ENCODE results near the gene ARL10. TPM values are rescaled to one million over a fixed set of nuclear protein-coding genes. Genes with fewer than 3 reads are reported as not detected.

ARL10 gene
- total RNA-seq, 1 donor from 2014 or later = 14.3 TPM

- H3K36me3 ChIP-seq (ENCODE audit: insufficient read depth, low read length) = peaks cover 27% of the 10 kb centered on the region
- no peaks in the 10 kb centered on the region for H3K9me3 ChIP-seq (ENCODE audit: insufficient read depth, low read depth, low read length)
- Mint-ChIP-seq H3K36me3 (ENCODE audit: low read depth, unreplicated experiment) (peaks cover 17% of the 10 kb centered on the region), H3K27ac (ENCODE audit: unreplicated experiment) (no peak overlapping the region), H3K4me3 (ENCODE audit: unreplicated experiment) (peak overlapping the region; percentile 100), H3K27me3 (ENCODE audit: low read depth, unreplicated experiment) (no peaks in the 10 kb centered on the region), H3K4me1 (ENCODE audit: low read depth, unreplicated experiment) (peaks cover 7% of the 10 kb centered on the region), H3K9me3 (ENCODE audit: unreplicated experiment) (no peaks in the 10 kb centered on the region)
- no peaks in the 10 kb centered on the region for H3K27me3 ChIP-seq (ENCODE audit: insufficient read depth, low read length)
- peak overlapping the region; percentile 76 for H3K4me3 ChIP-seq (ENCODE audit: insufficient read depth, low read depth, low read length)
- H3K27ac ChIP-seq (ENCODE audit: low read depth, low read length) = no peak overlapping the region
- H4K20me1 ChIP-seq (ENCODE audit: insufficient read depth, low read length) = peaks cover 45% of the 10 kb centered on the region
- H3K4me2 ChIP-seq (ENCODE audit: low read length) = peak overlapping the region; percentile 93
- H3K79me2 ChIP-seq (ENCODE audit: insufficient read depth, low read length) = peaks cover 54% of the 10 kb centered on the region
- H3K4me1 ChIP-seq (ENCODE audit: insufficient read depth, low read length) = peaks cover 13% of the 10 kb centered on the region
- peak overlapping the region; percentile 95 for H3K9ac ChIP-seq (ENCODE audit: low read length)
- no peak overlapping the region for H2AFZ ChIP-seq (ENCODE audit: low read depth, low read length)
- FAIRE-seq = no peak
- no peak for DNase-seq (ENCODE audit: low read depth)
- TF ChIP-seq, protein P1, sequence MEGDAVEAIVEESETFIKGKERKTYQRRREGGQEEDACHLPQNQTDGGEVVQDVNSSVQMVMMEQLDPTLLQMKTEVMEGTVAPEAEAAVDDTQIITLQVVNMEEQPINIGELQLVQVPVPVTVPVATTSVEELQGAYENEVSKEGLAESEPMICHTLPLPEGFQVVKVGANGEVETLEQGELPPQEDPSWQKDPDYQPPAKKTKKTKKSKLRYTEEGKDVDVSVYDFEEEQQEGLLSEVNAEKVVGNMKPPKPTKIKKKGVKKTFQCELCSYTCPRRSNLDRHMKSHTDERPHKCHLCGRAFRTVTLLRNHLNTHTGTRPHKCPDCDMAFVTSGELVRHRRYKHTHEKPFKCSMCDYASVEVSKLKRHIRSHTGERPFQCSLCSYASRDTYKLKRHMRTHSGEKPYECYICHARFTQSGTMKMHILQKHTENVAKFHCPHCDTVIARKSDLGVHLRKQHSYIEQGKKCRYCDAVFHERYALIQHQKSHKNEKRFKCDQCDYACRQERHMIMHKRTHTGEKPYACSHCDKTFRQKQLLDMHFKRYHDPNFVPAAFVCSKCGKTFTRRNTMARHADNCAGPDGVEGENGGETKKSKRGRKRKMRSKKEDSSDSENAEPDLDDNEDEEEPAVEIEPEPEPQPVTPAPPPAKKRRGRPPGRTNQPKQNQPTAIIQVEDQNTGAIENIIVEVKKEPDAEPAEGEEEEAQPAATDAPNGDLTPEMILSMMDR (IDR thresholded peaks at IDR 0.05; ENCODE audit: insufficient read depth, low read depth, low read length) = no peak
- no peak for TF ChIP-seq EZH2 (IDR thresholded peaks at IDR 0.05; ENCODE audit: insufficient read depth, low read length)
Measured at GRCh38 chr5:176386491-176386890, 21.2 kb downstream of the ARL10 start.

DNA sequence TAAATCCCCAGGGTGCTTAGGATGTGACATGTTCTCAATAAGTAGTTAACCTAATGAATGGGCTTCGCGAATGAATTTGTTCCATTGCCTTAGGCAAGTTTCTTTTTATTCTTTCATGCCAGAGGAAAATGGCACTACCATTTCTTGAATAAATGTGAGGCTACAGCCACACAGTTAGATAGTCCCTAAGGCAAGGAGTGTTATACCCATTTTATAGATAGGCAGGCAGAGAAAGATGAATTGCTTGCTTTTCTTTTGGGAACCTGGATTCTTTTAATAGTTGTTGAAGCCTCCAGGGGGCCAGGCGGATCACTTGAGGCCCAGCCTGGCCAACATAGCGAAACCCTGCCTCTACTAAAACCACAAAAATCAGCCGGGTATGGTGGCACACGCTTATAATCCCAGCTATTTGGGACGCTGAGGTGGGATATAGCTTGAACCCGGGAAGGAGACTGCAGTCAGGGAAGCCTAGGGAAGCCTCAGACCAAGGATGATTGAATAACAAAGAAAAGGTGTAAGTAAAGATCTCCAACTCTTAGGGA, 22.2 kb downstream of the ARL10 start:
- Histone ChIP-seq H3K36me3 (ENCODE audit: insufficient read depth, low read length) (peaks cover 26% of the 10 kb centered on the region), H3K9ac (ENCODE audit: low read length) (peak overlapping the region; percentile 95), H3K79me2 (ENCODE audit: insufficient read depth, low read length) (peaks cover 54% of the 10 kb centered on the region), H3K27ac (ENCODE audit: low read depth, low read length) (peak overlapping the region; percentile 95), H2AFZ (ENCODE audit: low read depth, low read length) (no peak overlapping the region), H3K4me1 (ENCODE audit: insufficient read depth, low read length) (peaks cover 13% of the 10 kb centered on the region), H3K4me3 (ENCODE audit: insufficient read depth, low read depth, low read length) (peak overlapping the region; percentile 76), H3K9me3 (ENCODE audit: insufficient read depth, low read depth, low read length) (no peaks in the 10 kb centered on the region), H3K4me2 (ENCODE audit: low read length) (peak overlapping the region; percentile 93), H4K20me1 (ENCODE audit: insufficient read depth, low read length) (peaks cover 45% of the 10 kb centered on the region), H3K27me3 (ENCODE audit: insufficient read depth, low read length) (no peaks in the 10 kb centered on the region)
- Mint-ChIP-seq H3K27ac (ENCODE audit: unreplicated experiment) (peak overlapping the region; percentile 100), H3K4me1 (ENCODE audit: low read depth, unreplicated experiment) (peaks cover 7% of the 10 kb centered on the region), H3K9me3 (ENCODE audit: unreplicated experiment) (no peaks in the 10 kb centered on the region), H3K4me3 (ENCODE audit: unreplicated experiment) (peak overlapping the region; percentile 100), H3K36me3 (ENCODE audit: low read depth, unreplicated experiment) (peaks cover 11% of the 10 kb centered on the region), H3K27me3 (ENCODE audit: low read depth, unreplicated experiment) (no peaks in the 10 kb centered on the region)
- DNase-seq (ENCODE audit: low read depth) = no peak
- FAIRE-seq = no peak
- TF ChIP-seq EZH2 (IDR thresholded peaks at IDR 0.05; ENCODE audit: insufficient read depth, low read length) = no peak
- TF ChIP-seq, protein P1 (IDR thresholded peaks at IDR 0.05; ENCODE audit: insufficient read depth, low read depth, low read length) = no peak

DNA sequence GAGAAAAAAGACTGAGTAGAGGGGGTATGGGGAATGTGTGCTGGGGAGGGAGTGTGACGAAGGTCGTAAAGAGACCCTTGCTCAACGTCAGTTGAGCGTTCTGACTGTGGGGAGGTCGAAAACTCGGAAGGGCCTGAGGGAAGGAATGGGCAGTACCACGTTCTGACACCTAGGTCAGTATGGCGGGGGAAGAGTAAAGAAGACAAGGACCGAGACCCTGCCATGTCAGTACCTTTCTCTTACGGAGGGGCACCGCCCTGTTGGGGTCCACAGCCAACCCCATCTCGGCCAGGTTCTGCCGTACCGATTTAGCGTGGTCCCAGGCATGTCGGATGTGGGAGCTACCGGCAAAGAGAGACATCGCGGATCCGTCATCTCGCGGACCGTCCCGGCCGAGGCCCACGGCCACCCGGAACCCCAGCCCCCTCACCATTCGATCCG, 22.7 kb downstream of the ARL10 start:
- H3K27ac ChIP-seq (ENCODE audit: low read depth, low read length) = peak overlapping the region; percentile 95
- Mint-ChIP-seq H3K9me3 (ENCODE audit: unreplicated experiment) (no peaks in the 10 kb centered on the region), H3K27ac (ENCODE audit: unreplicated experiment) (peak overlapping the region; percentile 100), H3K27me3 (ENCODE audit: low read depth, unreplicated experiment) (no peaks in the 10 kb centered on the region), H3K4me3 (ENCODE audit: unreplicated experiment) (peak overlapping the region; percentile 100), H3K4me1 (ENCODE audit: low read depth, unreplicated experiment) (peaks cover 7% of the 10 kb centered on the region), H3K36me3 (ENCODE audit: low read depth, unreplicated experiment) (peaks cover 11% of the 10 kb centered on the region)
- DNase-seq (ENCODE audit: low read depth) (peak; percentile 3), FAIRE-seq (no peak)
- peaks cover 23% of the 10 kb centered on the region for H3K36me3 ChIP-seq (ENCODE audit: insufficient read depth, low read length)
- H2AFZ ChIP-seq (ENCODE audit: low read depth, low read length) = peak overlapping the region; percentile 73
- no peaks in the 10 kb centered on the region for H3K9me3 ChIP-seq (ENCODE audit: insufficient read depth, low read depth, low read length)
- H4K20me1 ChIP-seq (ENCODE audit: insufficient read depth, low read length) = peaks cover 42% of the 10 kb centered on the region
- H3K9ac ChIP-seq (ENCODE audit: low read length) = peak overlapping the region; percentile 95
- H3K4me2 ChIP-seq (ENCODE audit: low read length) = peak overlapping the region; percentile 93
- H3K27me3 ChIP-seq (ENCODE audit: insufficient read depth, low read length) = no peaks in the 10 kb centered on the region
- TF ChIP-seq, protein P1 (IDR thresholded peaks at IDR 0.05; ENCODE audit: insufficient read depth, low read depth, low read length) = no peak
- TF ChIP-seq EZH2 (IDR thresholded peaks at IDR 0.05; ENCODE audit: insufficient read depth, low read length) = no peak
- peak overlapping the region; percentile 76 for H3K4me3 ChIP-seq (ENCODE audit: insufficient read depth, low read depth, low read length)
- peaks cover 54% of the 10 kb centered on the region for H3K79me2 ChIP-seq (ENCODE audit: insufficient read depth, low read length)
- peaks cover 13% of the 10 kb centered on the region for H3K4me1 ChIP-seq (ENCODE audit: insufficient read depth, low read length)

Measured in astrocyte (in vitro differentiated cells and primary cell).